Upper lobe of right lung (tissue), 1 donor: ENCODE data around the gene ADGRF3. TPM values are rescaled to one million over a fixed set of nuclear protein-coding genes. Genes with fewer than 3 reads are reported as not detected.

ENCODE experiments used
- ATAC-seq: fragments of 200-7000 bp; cut with Tn5 transposase; one replicate; pipeline ENCODE4 v1.9.1; 2020; ENCODE audit warnings: mild to moderate bottlenecking, moderate library complexity
- DNase-seq: peaks from one replicate; pipeline ENCODE4 v3.0.0-alpha.2; 2020
- H3K27ac ChIP-seq: fragments of 200-600 bp; one replicate; pipeline ENCODE4 v1.8.0; 2022
- H3K27me3 ChIP-seq: fragments of 200-600 bp; one replicate; pipeline ENCODE4 v1.8.0; 2022; ENCODE audit warnings: mild to moderate bottlenecking
- H3K36me3 ChIP-seq: fragments of 200-600 bp; one replicate; pipeline ENCODE4 v1.8.0; 2022
- H3K4me1 ChIP-seq: fragments of 200-600 bp; one replicate; pipeline ENCODE4 v1.8.0; 2022
- H3K4me3 ChIP-seq: fragments of 200-600 bp; one replicate; pipeline ENCODE4 v1.8.0; 2022; ENCODE audit warnings: mild to moderate bottlenecking
- H3K9me3 ChIP-seq: fragments of 200-600 bp; one replicate; pipeline ENCODE4 v1.8.0; 2022
- intact Hi-C: fragments of 100-400 bp; cut with DNase I; formaldehyde crosslinking; loops from one replicate; pipeline ENCODE4 v1.11.0; 2022
- total RNA-seq: library from RNA; stranded (reverse); fragmentation: NEBNext Ultra II Directional; extraction: Animal tissue kit (Norgen Biotek cat#: 25700); gene quantifications from one replicate; pipeline ENCODE4 v1.2.1, GENCODE V29; 2021
- TF ChIP-seq, protein P1 (sequence below): fragments of 200-600 bp; IDR thresholded peaks from one replicate; pipeline ENCODE4 v1.8.0; 2022; ENCODE audit warnings: antibody characterized with exemption
- donor health status: DM: no; HTN: yes; CAD: no; lungs with severe emphysema.

ADGRF3 gene
- total RNA-seq, 1 donor from 2014 or later, result 0.17 TPM

GRCh38 chr2:26317377-26318105, 29.0 kb downstream of the ADGRF3 start:
- Histone ChIP-seq H3K4me1 (no peaks in the 10 kb centered on the region), H3K27ac (no peak overlapping the region), H3K27me3 (no peaks in the 10 kb centered on the region), H3K9me3 (no peaks in the 10 kb centered on the region), H3K36me3 (no peaks in the 10 kb centered on the region), H3K4me3 (no peak overlapping the region)
- DNase-seq, result no peak
- intact Hi-C loops, result no loop called here
- TF ChIP-seq, protein P1, sequence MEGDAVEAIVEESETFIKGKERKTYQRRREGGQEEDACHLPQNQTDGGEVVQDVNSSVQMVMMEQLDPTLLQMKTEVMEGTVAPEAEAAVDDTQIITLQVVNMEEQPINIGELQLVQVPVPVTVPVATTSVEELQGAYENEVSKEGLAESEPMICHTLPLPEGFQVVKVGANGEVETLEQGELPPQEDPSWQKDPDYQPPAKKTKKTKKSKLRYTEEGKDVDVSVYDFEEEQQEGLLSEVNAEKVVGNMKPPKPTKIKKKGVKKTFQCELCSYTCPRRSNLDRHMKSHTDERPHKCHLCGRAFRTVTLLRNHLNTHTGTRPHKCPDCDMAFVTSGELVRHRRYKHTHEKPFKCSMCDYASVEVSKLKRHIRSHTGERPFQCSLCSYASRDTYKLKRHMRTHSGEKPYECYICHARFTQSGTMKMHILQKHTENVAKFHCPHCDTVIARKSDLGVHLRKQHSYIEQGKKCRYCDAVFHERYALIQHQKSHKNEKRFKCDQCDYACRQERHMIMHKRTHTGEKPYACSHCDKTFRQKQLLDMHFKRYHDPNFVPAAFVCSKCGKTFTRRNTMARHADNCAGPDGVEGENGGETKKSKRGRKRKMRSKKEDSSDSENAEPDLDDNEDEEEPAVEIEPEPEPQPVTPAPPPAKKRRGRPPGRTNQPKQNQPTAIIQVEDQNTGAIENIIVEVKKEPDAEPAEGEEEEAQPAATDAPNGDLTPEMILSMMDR, result no peak
- no peak for ATAC-seq

- intact Hi-C loops, result no loop called here
- no peak overlapping the region for H3K27ac ChIP-seq
Measured at GRCh38 chr2:26316845-26317244, 29.7 kb downstream of the ADGRF3 start.

DNA sequence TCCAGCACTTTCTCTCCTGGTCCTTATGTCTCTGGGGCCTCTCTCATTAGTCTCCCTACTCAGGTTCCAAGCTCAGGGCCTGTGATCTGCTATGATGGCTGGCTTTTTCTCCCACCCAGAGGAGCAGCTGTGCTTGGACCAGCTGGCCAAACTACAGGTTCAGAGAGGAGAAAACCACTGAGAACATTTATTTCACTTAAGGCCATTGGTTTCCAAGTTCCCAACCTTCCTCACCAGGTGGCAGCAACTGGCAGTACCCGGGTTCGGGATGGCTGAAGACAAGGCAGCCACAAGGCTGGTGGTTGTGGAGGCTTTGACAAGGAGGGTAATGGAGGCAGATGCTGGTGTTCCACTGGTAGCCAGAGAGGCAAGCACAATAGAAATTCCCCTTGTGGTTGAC, 30.5 kb downstream of the ADGRF3 start:
- intact Hi-C loops, result no loop called here
- ATAC-seq (no peak), DNase-seq (no peak)
- Histone ChIP-seq H3K4me3 (no peak overlapping the region), H3K9me3 (no peaks in the 10 kb centered on the region), H3K36me3 (no peaks in the 10 kb centered on the region), H3K4me1 (no peaks in the 10 kb centered on the region), H3K27ac (no peak overlapping the region), H3K27me3 (no peaks in the 10 kb centered on the region)
- TF ChIP-seq, protein P1, result no peak

More at GRCh38 chr2:26316845-26317244, 29.7 kb downstream of the ADGRF3 start:
- DNase-seq (no peak), ATAC-seq (no peak)
- no peaks in the 10 kb centered on the region for H3K4me1 ChIP-seq
- no peaks in the 10 kb centered on the region for H3K36me3 ChIP-seq
- no peaks in the 10 kb centered on the region for H3K9me3 ChIP-seq
- TF ChIP-seq, protein P1, result no peak
- H3K4me3 ChIP-seq, result no peak overlapping the region
- H3K27me3 ChIP-seq, result no peaks in the 10 kb centered on the region

DNA sequence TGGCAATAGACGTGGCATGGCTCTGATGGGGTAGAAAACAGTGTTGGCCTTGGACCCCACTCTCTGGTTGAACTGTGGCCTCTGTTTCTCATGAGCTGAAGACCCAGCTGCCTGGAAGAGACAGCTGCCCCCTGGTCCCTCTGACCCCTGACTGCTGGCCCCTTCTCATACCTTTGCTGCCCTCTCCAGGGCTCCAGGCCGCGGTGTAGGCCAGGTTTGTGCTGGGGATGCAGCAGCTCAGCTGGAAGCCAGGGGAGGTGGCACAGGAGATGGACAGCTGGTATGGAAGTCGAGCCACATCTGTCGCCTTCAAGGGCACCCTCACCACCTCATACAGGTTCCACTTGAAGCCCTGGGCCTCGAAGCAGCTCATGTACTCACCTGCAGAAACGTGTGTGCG, 32.3 kb downstream of the ADGRF3 start:
- H3K27me3 ChIP-seq, result no peaks in the 10 kb centered on the region
- no peaks in the 10 kb centered on the region for H3K9me3 ChIP-seq
- no peaks in the 10 kb centered on the region for H3K4me1 ChIP-seq
- ATAC-seq (no peak), DNase-seq (no peak)
- no peak overlapping the region for H3K4me3 ChIP-seq
- H3K27ac ChIP-seq, result no peak overlapping the region
- intact Hi-C loops, result no loop called here
- H3K36me3 ChIP-seq, result no peaks in the 10 kb centered on the region
- TF ChIP-seq, protein P1, result no peak

DNA sequence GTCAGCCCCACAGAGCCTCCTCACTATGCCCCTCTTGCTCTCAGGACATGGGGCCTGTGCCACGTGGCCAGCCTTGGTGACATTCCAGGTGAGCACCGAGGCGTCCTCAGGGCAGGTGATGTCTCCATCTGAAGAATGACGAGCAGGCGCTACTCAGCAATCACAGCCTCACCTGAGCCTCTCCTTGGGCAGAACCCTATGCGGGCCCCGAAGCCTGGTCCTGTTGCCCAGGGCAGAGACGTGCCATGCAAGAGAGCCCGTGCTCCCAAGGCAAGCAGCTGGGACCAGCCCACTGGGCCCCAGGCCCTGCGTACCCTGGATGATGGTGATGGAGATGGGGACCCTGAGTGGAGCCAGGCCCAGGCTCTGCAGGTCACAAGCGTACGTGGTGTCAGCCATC, 33.1 kb downstream of the ADGRF3 start:
- DNase-seq, result no peak
- ATAC-seq, result no peak
- Histone ChIP-seq H3K36me3 (no peaks in the 10 kb centered on the region), H3K4me1 (no peaks in the 10 kb centered on the region), H3K9me3 (no peaks in the 10 kb centered on the region), H3K27ac (no peak overlapping the region), H3K27me3 (no peaks in the 10 kb centered on the region), H3K4me3 (no peak overlapping the region)
- TF ChIP-seq, protein P1, result no peak
- intact Hi-C loops, result no loop called here
